ENCODE measurements around the gene NEAT1. TPM values are rescaled to one million over a fixed set of nuclear protein-coding genes. Genes with fewer than 3 reads are reported as not detected.

The NEAT1 gene
- total and polyA plus RNA-seq, 11 donors, result 17.0 to 760 (median 507) TPM

DNA sequence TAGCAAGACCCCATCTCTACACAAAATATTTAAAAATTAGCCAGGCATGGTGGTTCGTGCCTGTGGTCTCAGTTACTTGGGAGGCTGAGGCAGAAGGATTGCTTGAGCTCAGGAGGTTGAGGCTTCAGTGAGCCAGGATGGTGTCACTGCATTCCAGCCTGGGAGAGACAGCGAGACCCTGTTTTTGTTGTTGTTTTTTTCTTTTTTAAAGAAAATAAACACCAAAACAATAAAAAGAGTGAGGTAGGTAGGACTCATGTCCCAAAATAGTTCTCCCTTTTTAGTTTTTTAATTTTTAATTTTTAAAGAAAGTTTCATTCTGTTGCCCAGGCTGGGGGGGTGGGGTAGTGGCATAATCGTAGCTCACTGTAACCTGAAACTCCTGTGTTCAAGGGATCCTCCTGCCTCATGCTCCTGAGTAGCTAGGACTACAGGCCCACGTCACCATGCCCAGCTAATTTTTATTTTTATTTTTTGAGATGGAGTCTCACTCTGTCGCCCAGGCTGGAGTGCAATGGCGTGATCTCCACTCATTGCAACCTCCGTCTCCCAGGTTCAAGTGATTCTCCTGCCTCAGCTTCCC is 50.8 kb downstream of the NEAT1 start:
- ATAC-seq, result no peak
- intact Hi-C loops (cut with DNase I), result loop anchor here in 6 of 10 donors (5.0 kb wide), 2 partner anchors 34 to 91 kb away; partner anchors contain the start of gene SLC25A45 (in 1 of the 6)

DNA sequence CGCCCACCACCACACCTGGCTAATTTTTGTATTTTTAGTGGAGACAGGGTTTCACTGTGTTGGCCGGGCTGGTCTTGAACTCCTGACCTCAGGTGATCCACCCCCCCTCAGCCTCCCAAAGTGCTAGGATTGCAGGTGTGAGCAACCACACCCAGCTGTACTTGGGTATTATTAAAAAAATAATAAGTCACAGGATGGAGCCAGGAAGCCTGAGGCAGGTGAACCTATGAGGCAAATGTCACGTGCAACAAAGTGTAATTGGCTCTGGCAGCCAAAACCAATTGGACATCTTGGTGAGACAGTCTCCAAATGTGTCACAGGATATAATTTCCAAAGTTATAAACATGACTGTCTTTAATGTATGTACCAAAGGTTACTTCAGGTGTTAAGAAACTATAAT is 52.3 kb downstream of the NEAT1 start:
- Histone ChIP-seq H3K27ac (peak overlapping the region in 7 of 12 donors; percentile 20 to 100 (median 100)), H3K9me3 (no peaks in the 10 kb centered on the region), H3K36me3 (no peaks in the 10 kb centered on the region), H3K4me1 (peaks cover 15 to 66% (median 53%) of the 10 kb centered on the region in 12 donors), H3K27me3 (no peaks in the 10 kb centered on the region), H3K4me3 (no peak overlapping the region)
- TF ChIP-seq POLR2A (IDR thresholded peaks at IDR 0.05) (no peak), CTCF (IDR thresholded peaks at IDR 0.05) (no peak)
- intact Hi-C loops (cut with DNase I), result loop anchor here in 6 of 10 donors (5.0 kb wide), 2 partner anchors 32 to 93 kb away; partner anchors contain the start of gene SLC25A45 (in 1 of the 6)
- WGBS, 4 donors, result 92 to 97% (median 94%) methylated on average over 3 of the region's 3 CpGs
- DNase-seq (no peak), ATAC-seq (no peak)

More for the DNA sequence above, 50.8 kb downstream of the NEAT1 start:
- H3K4me1 ChIP-seq, result peaks cover 15 to 58% (median 40%) of the 10 kb centered on the region in 12 donors
- no peaks in the 10 kb centered on the region for H3K27me3 ChIP-seq
- TF ChIP-seq POLR2A (IDR thresholded peaks at IDR 0.05) (no peak), CTCF (IDR thresholded peaks at IDR 0.05) (no peak)
- no peaks in the 10 kb centered on the region for H3K36me3 ChIP-seq
- H3K4me3 ChIP-seq, result no peak overlapping the region
- DNase-seq, result no peak
- 83 to 85% (median 84%) methylated on average over 7 of the region's 7 CpGs for WGBS, 4 donors
- H3K27ac ChIP-seq, result peak overlapping the region in 11 of 12 donors; percentile 96 to 100 (median 98)
- no peaks in the 10 kb centered on the region for H3K9me3 ChIP-seq

GRCh38 chr11:65476632-65477148 is 54.1 kb downstream of the NEAT1 start:
- Histone ChIP-seq H3K27ac (peak overlapping the region; percentile 96 to 100 (median 100)), H3K4me3 (peak overlapping the region; percentile 59 to 94 (median 80)), H3K4me1 (peaks cover 11 to 69% (median 53%) of the 10 kb centered on the region in 12 donors), H3K36me3 (no peaks in the 10 kb centered on the region), H3K27me3 (no peaks in the 10 kb centered on the region), H3K9me3 (no peaks in the 10 kb centered on the region)
- DNase-seq (no peak), ATAC-seq (no peak)
- 8 to 18% (median 13%) methylated on average over 8 to 10 of the region's 10 CpGs for WGBS, 4 donors
- no peak for TF ChIP-seq CTCF (IDR thresholded peaks at IDR 0.05)
- TF ChIP-seq POLR2A (IDR thresholded peaks at IDR 0.05), result no peak
- intact Hi-C loops (cut with DNase I), result loop anchor here in 6 of 10 donors (1.0 to 2.0 kb wide), 5 partner anchors 18 to 56 kb away; no protein-coding TSS in a partner anchor
